Measurements from ENCODE around the gene MTG2. TPM values are rescaled to one million over a fixed set of nuclear protein-coding genes. Genes with fewer than 3 reads are reported as not detected.

Gene MTG2
- total RNA-seq, 1 donor from 2014 or later, result 24.0 TPM

DNA sequence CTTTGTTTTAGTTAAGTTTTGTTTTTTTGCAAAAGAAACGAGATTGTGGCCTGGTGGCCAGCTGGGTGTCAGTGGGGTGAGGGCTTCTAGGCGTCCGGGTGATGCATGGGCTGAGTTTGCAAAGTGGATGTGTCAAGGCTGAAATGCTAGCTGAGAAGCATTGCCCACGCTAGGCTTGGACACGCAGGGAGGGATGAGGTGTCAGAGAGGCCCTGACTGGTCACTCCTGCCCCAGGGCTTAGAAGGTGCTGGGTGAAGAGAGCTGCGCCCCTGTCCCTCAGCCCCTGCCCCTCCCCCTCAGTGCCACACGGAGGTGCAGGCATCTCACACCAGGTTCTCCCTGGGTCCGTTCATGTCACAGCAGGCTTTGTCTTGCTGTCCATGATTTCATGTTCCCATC, 63.6 kb downstream of the MTG2 start:
- FAIRE-seq (no peak), DNase-seq (ENCODE audit: low read depth) (no peak)
- TF ChIP-seq, protein P1, sequence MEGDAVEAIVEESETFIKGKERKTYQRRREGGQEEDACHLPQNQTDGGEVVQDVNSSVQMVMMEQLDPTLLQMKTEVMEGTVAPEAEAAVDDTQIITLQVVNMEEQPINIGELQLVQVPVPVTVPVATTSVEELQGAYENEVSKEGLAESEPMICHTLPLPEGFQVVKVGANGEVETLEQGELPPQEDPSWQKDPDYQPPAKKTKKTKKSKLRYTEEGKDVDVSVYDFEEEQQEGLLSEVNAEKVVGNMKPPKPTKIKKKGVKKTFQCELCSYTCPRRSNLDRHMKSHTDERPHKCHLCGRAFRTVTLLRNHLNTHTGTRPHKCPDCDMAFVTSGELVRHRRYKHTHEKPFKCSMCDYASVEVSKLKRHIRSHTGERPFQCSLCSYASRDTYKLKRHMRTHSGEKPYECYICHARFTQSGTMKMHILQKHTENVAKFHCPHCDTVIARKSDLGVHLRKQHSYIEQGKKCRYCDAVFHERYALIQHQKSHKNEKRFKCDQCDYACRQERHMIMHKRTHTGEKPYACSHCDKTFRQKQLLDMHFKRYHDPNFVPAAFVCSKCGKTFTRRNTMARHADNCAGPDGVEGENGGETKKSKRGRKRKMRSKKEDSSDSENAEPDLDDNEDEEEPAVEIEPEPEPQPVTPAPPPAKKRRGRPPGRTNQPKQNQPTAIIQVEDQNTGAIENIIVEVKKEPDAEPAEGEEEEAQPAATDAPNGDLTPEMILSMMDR (IDR thresholded peaks at IDR 0.05; ENCODE audit: insufficient read depth, low read length, severe bottlenecking), result no peak
- no peaks in the 10 kb centered on the region for H3K27me3 ChIP-seq (ENCODE audit: control insufficient read depth, insufficient read depth, low read length)
- H3K4me3 ChIP-seq (ENCODE audit: low read depth, low read length), result no peak overlapping the region
- peaks cover 15% of the 10 kb centered on the region for H3K36me3 ChIP-seq (ENCODE audit: control insufficient read depth, insufficient read depth, low read length)

DNA sequence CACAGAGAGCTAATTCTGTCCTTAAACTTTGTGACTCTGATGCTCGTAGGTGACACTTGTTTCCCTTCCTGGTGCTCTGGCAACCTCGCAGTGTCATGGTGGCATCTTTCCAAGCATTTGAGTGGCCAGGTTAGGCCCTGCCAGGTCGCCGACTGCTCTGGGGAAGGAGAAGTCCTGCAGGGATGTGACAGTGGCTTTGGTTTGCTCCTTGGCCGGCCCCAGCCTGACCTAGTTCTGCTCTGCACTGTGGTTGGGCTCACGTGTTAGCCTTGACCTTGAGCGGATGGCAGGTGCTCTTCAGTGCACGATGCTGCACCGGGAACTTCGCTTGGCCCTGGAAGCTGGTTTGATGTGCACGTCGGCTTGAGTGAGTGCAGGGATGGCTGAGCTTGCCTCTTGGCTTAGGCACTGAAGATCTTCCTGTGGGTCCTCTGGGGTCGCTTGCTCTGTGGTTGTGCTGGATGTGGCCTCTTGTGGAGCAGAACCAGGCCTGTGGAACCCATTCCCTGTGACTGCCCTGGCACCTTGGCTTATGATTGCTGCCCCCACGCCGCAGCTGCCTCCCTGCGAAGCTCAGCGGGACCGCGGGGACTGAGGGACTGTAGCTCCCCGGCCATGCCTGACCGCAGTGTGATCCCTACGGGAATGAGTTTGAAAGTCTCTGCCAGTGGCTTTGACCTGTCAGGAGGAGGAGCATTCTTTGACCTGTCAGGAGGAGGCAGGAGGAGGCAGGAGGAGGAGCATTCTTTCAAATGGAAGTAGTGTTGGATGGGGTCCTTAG, 64.2 kb downstream of the MTG2 start:
- TF ChIP-seq, protein P1 (IDR thresholded peaks at IDR 0.05; ENCODE audit: insufficient read depth, low read length, severe bottlenecking), result no peak
- H3K4me3 ChIP-seq (ENCODE audit: low read depth, low read length), result no peak overlapping the region
- H3K36me3 ChIP-seq (ENCODE audit: control insufficient read depth, insufficient read depth, low read length), result peaks cover 15% of the 10 kb centered on the region
- DNase-seq (ENCODE audit: low read depth), result no peak
- FAIRE-seq, result no peak
- no peaks in the 10 kb centered on the region for H3K27me3 ChIP-seq (ENCODE audit: control insufficient read depth, insufficient read depth, low read length)

DNA sequence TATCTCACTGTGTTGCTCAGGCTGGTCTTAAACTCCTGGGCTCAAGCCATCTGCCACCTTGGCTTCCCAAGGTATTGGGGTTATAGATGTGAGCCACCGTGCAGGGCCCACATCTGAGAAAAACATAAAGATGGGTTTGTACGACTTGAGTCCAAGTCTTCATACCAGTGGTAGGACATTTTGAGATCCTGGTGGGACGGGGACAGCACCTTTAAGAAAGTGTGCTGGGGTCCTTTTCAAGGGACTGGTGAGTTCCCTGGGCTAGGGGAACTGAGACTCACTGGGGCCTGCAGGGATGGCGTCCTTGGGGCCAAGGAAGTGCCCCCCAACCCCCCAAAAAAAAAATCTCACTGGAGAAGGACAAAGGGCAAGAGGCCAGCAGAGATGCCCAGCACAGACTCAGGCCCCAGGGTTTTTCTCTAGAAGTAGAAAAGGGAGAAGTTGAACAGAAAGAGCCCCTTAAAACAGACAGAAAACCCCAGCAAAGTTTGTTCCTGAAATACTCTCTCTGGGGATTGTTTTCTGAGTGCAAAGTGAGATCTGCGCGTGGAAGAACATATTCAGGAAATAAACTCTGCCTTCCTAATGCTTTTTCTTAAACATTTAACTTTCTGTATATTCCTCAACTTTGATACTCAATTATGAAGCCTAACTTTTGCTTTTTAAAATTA, 66.2 kb downstream of the MTG2 start:
- Histone ChIP-seq H3K36me3 (ENCODE audit: control insufficient read depth, insufficient read depth, low read length) (peaks cover 7% of the 10 kb centered on the region), H3K4me3 (ENCODE audit: low read depth, low read length) (no peak overlapping the region), H3K27me3 (ENCODE audit: control insufficient read depth, insufficient read depth, low read length) (no peaks in the 10 kb centered on the region)
- FAIRE-seq (no peak), DNase-seq (ENCODE audit: low read depth) (no peak)
- TF ChIP-seq, protein P1 (IDR thresholded peaks at IDR 0.05; ENCODE audit: insufficient read depth, low read length, severe bottlenecking), result no peak

DNA sequence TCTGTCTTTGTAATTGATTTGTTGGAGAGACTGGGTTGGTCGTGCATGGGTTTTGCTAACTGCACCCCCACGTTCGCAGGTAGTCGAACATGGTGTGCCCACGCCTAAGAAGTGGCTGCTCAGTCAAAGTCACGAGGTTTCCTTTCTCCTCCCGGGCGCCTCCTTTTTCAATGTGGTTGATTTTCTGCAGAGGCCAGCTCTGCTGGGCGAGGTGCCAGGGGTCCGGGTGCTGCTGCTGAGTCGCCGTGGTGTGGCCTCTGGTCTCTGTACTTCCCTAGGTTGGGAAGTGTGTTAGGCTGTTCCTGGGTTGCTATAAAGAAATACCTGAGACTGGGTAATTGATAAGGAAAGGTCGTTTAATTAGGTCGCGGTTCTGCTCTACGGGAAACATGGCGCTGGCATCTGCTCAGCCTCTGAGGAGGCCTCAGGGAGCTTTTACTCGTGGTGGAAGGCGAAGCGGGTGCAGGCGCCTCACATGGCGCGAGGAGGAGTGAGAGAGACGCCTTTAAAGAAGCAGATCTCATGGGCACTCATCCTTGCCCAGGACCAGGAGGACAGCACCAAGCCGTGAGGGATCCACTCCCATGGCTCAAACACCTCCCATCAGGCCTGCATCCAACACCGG, 69.6 kb downstream of the MTG2 start:
- no peak overlapping the region for H3K4me3 ChIP-seq (ENCODE audit: low read depth, low read length)
- peaks cover 9% of the 10 kb centered on the region for H3K36me3 ChIP-seq (ENCODE audit: control insufficient read depth, insufficient read depth, low read length)
- TF ChIP-seq, protein P1 (IDR thresholded peaks at IDR 0.05; ENCODE audit: insufficient read depth, low read length, severe bottlenecking), result no peak
- no peak for FAIRE-seq
- no peak for DNase-seq (ENCODE audit: low read depth)
- H3K27me3 ChIP-seq (ENCODE audit: control insufficient read depth, insufficient read depth, low read length), result no peaks in the 10 kb centered on the region

Other genes with a start within 250 kb of the MTG2 start
- gene TAF4, start 117.1 kb upstream of the MTG2 start, total RNA-seq, result 3.2 and 5.2 TPM in 2 replicates
- 64.4 and 85.8 TPM in 2 replicates for gene LSM14B, start 60.6 kb upstream of the MTG2 start, total RNA-seq
- 516 and 626 TPM in 2 replicates for gene PSMA7, start 39.6 kb upstream of the MTG2 start, total RNA-seq
- gene SS18L1, start 39.3 kb upstream of the MTG2 start, total RNA-seq, result 8.7 and 10.8 TPM in 2 replicates
- not detected in 2 replicates for gene HRH3, start 37.2 kb downstream of the MTG2 start, total RNA-seq
- 49.8 and 70.4 TPM in 2 replicates for gene OSBPL2, start 55.5 kb downstream of the MTG2 start, total RNA-seq
- 139 and 145 TPM in 2 replicates for gene ADRM1, start 120.0 kb downstream of the MTG2 start, total RNA-seq
- gene LAMA5, start 184.3 kb downstream of the MTG2 start, total RNA-seq, result 61.6 and 99.5 TPM in 2 replicates
- gene RPS21, start 204.1 kb downstream of the MTG2 start, total RNA-seq, result 1,471 and 1,737 TPM in 2 replicates
- 0.51 and 1.3 TPM in 2 replicates for gene CABLES2, start 224.3 kb downstream of the MTG2 start, total RNA-seq
- gene RBBP8NL, start 244.5 kb downstream of the MTG2 start, total RNA-seq, result under 0.01 and 1.0 TPM in 2 replicates

Data from bronchial epithelial cell (primary cell).